Measurements from ENCODE around the gene PACSIN1. TPM values are rescaled to one million over a fixed set of nuclear protein-coding genes. Genes with fewer than 3 reads are reported as not detected.

Gene PACSIN1
- total RNA-seq, 1 donor from 2014 or later, result 0.41 TPM

GRCh38 chr6:34526241-34526972 lies 60.5 kb downstream of the PACSIN1 start:
- Mint-ChIP-seq H3K9me3 (no peaks in the 10 kb centered on the region), H3K27me3 (ENCODE audit: insufficient read depth, low read depth) (peaks cover 4% of the 10 kb centered on the region), H3K36me3 (no peaks in the 10 kb centered on the region), H3K4me3 (no peak overlapping the region), H3K27ac (no peak overlapping the region), H3K4me1 (peaks cover 8% of the 10 kb centered on the region)
- Histone ChIP-seq H3K9me3 (ENCODE audit: low read depth) (no peaks in the 10 kb centered on the region), H3K9ac (no peak overlapping the region), H3K4me3 (peak overlapping the region; percentile 30), H3K79me2 (ENCODE audit: low read depth) (no peaks in the 10 kb centered on the region), H3F3A (ENCODE audit: low read depth) (peaks cover 3% of the 10 kb centered on the region), H3K36me3 (no peaks in the 10 kb centered on the region), H3K4me2 (peak overlapping the region; percentile 72), H3K27ac (no peak overlapping the region), H3K27me3 (no peaks in the 10 kb centered on the region), H4K20me1 (ENCODE audit: low read depth) (no peaks in the 10 kb centered on the region), H2AFZ (replicated peaks) (peak overlapping the region; percentile 42), H3K4me1 (peaks cover 10% of the 10 kb centered on the region)
- DNase-seq (ENCODE audit: low spot score), result peak; percentile 33
- TF ChIP-seq EZH2 (IDR thresholded peaks at IDR 0.05) (no peak), CTCF (IDR thresholded peaks at IDR 0.05) (no peak)

GRCh38 chr6:34526992-34527728 lies 61.3 kb downstream of the PACSIN1 start:
- no peak overlapping the region for H3K9ac ChIP-seq
- peaks cover 10% of the 10 kb centered on the region for H3K4me1 ChIP-seq
- peak overlapping the region; percentile 72 for H3K4me2 ChIP-seq
- H3K4me3 ChIP-seq, result peak overlapping the region; percentile 30
- no peaks in the 10 kb centered on the region for H3K36me3 ChIP-seq
- peak; percentile 97 for DNase-seq (ENCODE audit: low spot score)
- Mint-ChIP-seq H3K27me3 (ENCODE audit: insufficient read depth, low read depth) (peaks cover 4% of the 10 kb centered on the region), H3K9me3 (no peaks in the 10 kb centered on the region), H3K36me3 (no peaks in the 10 kb centered on the region), H3K27ac (no peak overlapping the region), H3K4me3 (peak overlapping the region; percentile 78), H3K4me1 (peaks cover 8% of the 10 kb centered on the region)
- no peaks in the 10 kb centered on the region for H4K20me1 ChIP-seq (ENCODE audit: low read depth)
- H3F3A ChIP-seq (ENCODE audit: low read depth), result peaks cover 3% of the 10 kb centered on the region
- no peaks in the 10 kb centered on the region for H3K27me3 ChIP-seq
- H2AFZ ChIP-seq (replicated peaks), result peak overlapping the region; percentile 74
- no peaks in the 10 kb centered on the region for H3K9me3 ChIP-seq (ENCODE audit: low read depth)
- no peak for TF ChIP-seq EZH2phosphoT487 (IDR thresholded peaks at IDR 0.05)
- peak; percentile 68 for TF ChIP-seq CTCF (IDR thresholded peaks at IDR 0.05)
- H3K27ac ChIP-seq, result no peak overlapping the region
- no peaks in the 10 kb centered on the region for H3K79me2 ChIP-seq (ENCODE audit: low read depth)

- Histone ChIP-seq H3K36me3 (no peaks in the 10 kb centered on the region), H3K9me3 (ENCODE audit: low read depth) (no peaks in the 10 kb centered on the region), H4K20me1 (ENCODE audit: low read depth) (no peaks in the 10 kb centered on the region), H3F3A (ENCODE audit: low read depth) (peaks cover 3% of the 10 kb centered on the region), H3K27ac (no peak overlapping the region), H2AFZ (replicated peaks) (no peak overlapping the region), H3K4me1 (peaks cover 10% of the 10 kb centered on the region), H3K4me3 (no peak overlapping the region), H3K27me3 (no peaks in the 10 kb centered on the region), H3K4me2 (peak overlapping the region; percentile 68), H3K9ac (no peak overlapping the region), H3K79me2 (ENCODE audit: low read depth) (no peaks in the 10 kb centered on the region)
- peaks cover 8% of the 10 kb centered on the region for H3K4me1 Mint-ChIP-seq
- no peaks in the 10 kb centered on the region for H3K9me3 Mint-ChIP-seq
- no peaks in the 10 kb centered on the region for H3K36me3 Mint-ChIP-seq
- no peak overlapping the region for H3K27ac Mint-ChIP-seq
- DNase-seq (ENCODE audit: low spot score), result no peak
- peaks cover 4% of the 10 kb centered on the region for H3K27me3 Mint-ChIP-seq (ENCODE audit: insufficient read depth, low read depth)
- no peak for TF ChIP-seq EZH2phosphoT487 (IDR thresholded peaks at IDR 0.05)
- TF ChIP-seq EZH2 (IDR thresholded peaks at IDR 0.05), result no peak
- TF ChIP-seq CTCF (IDR thresholded peaks at IDR 0.05), result no peak
- H3K4me3 Mint-ChIP-seq, result peak overlapping the region; percentile 65
These were observed 62.1 kb downstream of the PACSIN1 start for GRCh38 chr6:34527751-34528670.

Measured in neural progenitor cell (in vitro differentiated cells).